ENCODE measurements around the gene TRAPPC12.
A peak's percentile ranks its signal among the peaks of the same experiment; 100 is the strongest.

Gene TRAPPC12

GRCh38 chr2:3517948-3518495 lies 138.5 kb downstream of the TRAPPC12 start:
- DNase-seq: no peak

- peak; percentile 99 for DNase-seq
These were observed 139.2 kb downstream of the TRAPPC12 start for GRCh38 chr2:3518496-3519254.

GRCh38 chr2:3519255-3520205 lies 140.0 kb downstream of the TRAPPC12 start, which contains the start of gene ADI1:
TSS of gene ADI1 (minus strand) at chr2:3519531. CDS start at chr2:3519487, 44 bp downstream.
- peak; percentile 88 for DNase-seq

- DNase-seq: no peak
These were observed 141.1 kb downstream of the TRAPPC12 start for GRCh38 chr2:3520591-3520990.

GRCh38 chr2:3522961-3523421 lies 143.5 kb downstream of the TRAPPC12 start:
- no peak for DNase-seq

GRCh38 chr2:3523551-3524041 lies 144.1 kb downstream of the TRAPPC12 start:
- DNase-seq: no peak

- no peak for DNase-seq
These were observed 147.4 kb downstream of the TRAPPC12 start for GRCh38 chr2:3526871-3527270.

- DNase-seq: no peak
These were observed 148.6 kb downstream of the TRAPPC12 start for GRCh38 chr2:3527886-3528785.

Measured in NCI-H1694 treated with DMSO at 0.1 percent for 48 hours (cell line).